Measurements from ENCODE around the gene KIF1A. TPM values are rescaled to one million over a fixed set of nuclear protein-coding genes. Genes with fewer than 3 reads are reported as not detected.
A peak's percentile ranks its signal among the peaks of the same experiment; 100 is the strongest.

KIF1A gene
- total RNA-seq, 1 donor from 2014 or later: 29.9 TPM

DNA sequence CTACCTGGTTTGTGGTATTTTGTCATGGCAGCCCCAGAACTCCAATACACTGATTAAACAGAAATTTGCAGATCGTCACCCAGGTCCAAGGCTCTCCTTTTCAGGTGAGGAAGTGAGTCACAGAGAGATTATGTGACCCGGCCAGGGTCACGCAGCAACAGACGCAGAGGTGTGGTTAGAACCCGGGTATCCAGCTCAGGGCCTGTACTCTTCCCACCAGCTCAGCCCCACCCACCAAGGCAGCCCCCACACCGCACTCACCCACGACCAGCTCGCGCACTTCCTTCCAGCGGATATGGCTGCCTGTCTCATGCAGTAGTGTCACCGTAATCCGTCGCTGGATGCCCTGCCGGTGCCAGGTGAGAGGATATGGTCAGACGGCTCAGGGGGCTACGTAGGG lies 80.2 kb downstream of the KIF1A start:
- TF ChIP-seq EZH2phosphoT487 (IDR thresholded peaks at IDR 0.05) (no peak), CTCF (IDR thresholded peaks at IDR 0.05) (no peak), EZH2 (IDR thresholded peaks at IDR 0.05) (no peak)
- Histone ChIP-seq H3K27ac (no peak overlapping the region), H2AFZ (replicated peaks) (no peak overlapping the region), H3K4me3 (no peak overlapping the region), H3K79me2 (ENCODE audit: low read depth) (no peaks in the 10 kb centered on the region), H3K4me1 (no peaks in the 10 kb centered on the region), H3F3A (ENCODE audit: low read depth) (no peaks in the 10 kb centered on the region), H3K4me2 (no peak overlapping the region), H3K9ac (no peak overlapping the region), H3K36me3 (no peaks in the 10 kb centered on the region), H4K20me1 (ENCODE audit: low read depth) (no peaks in the 10 kb centered on the region), H3K27me3 (no peaks in the 10 kb centered on the region), H3K9me3 (ENCODE audit: low read depth) (no peaks in the 10 kb centered on the region)
- Mint-ChIP-seq H3K36me3 (peaks cover 2% of the 10 kb centered on the region), H3K27me3 (ENCODE audit: insufficient read depth, low read depth) (peaks cover 7% of the 10 kb centered on the region), H3K9me3 (no peaks in the 10 kb centered on the region), H3K4me1 (no peaks in the 10 kb centered on the region), H3K27ac (peak overlapping the region; percentile 21), H3K4me3 (no peak overlapping the region)
- DNase-seq (ENCODE audit: low spot score): no peak

DNA sequence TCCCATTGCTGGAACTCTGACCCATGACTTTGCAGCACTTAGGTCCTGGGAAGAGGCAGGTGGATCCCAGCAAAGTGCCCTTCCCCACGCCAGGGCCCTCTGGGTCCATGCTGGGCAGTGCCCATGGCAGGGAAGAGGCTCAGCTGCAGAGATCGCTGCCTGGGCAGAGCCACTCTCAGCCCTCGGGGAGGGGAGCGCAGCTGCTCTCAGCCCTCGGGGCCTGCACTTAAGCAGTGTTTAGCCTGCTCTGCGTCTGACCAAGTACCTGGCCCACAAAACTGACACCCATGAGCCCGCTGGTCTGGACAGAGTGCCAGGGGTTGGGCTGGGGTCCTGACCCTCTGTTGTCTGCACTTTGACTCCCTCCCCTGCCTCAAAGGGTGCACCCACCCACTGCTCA lies 82.1 kb downstream of the KIF1A start:
- H3K9ac ChIP-seq: no peak overlapping the region
- Mint-ChIP-seq H3K9me3 (no peaks in the 10 kb centered on the region), H3K4me1 (no peaks in the 10 kb centered on the region), H3K27me3 (ENCODE audit: insufficient read depth, low read depth) (peaks cover 7% of the 10 kb centered on the region), H3K4me3 (no peak overlapping the region), H3K27ac (no peak overlapping the region), H3K36me3 (peaks cover 2% of the 10 kb centered on the region)
- no peak for DNase-seq (ENCODE audit: low spot score)
- H3K27me3 ChIP-seq: no peaks in the 10 kb centered on the region
- H3K4me1 ChIP-seq: no peaks in the 10 kb centered on the region
- H3K4me2 ChIP-seq: no peak overlapping the region
- H4K20me1 ChIP-seq (ENCODE audit: low read depth): no peaks in the 10 kb centered on the region
- H3K79me2 ChIP-seq (ENCODE audit: low read depth): no peaks in the 10 kb centered on the region
- no peak overlapping the region for H2AFZ ChIP-seq (replicated peaks)
- H3K36me3 ChIP-seq: no peaks in the 10 kb centered on the region
- H3F3A ChIP-seq (ENCODE audit: low read depth): no peaks in the 10 kb centered on the region
- TF ChIP-seq EZH2 (IDR thresholded peaks at IDR 0.05): no peak
- TF ChIP-seq CTCF (IDR thresholded peaks at IDR 0.05): no peak
- TF ChIP-seq EZH2phosphoT487 (IDR thresholded peaks at IDR 0.05): no peak
- no peak overlapping the region for H3K27ac ChIP-seq
- no peaks in the 10 kb centered on the region for H3K9me3 ChIP-seq (ENCODE audit: low read depth)
- no peak overlapping the region for H3K4me3 ChIP-seq

GRCh38 chr2:240737512-240737911 lies 82.5 kb downstream of the KIF1A start:
- no peaks in the 10 kb centered on the region for H3K79me2 ChIP-seq (ENCODE audit: low read depth)
- H3K4me3 Mint-ChIP-seq: peak overlapping the region; percentile 50
- H3F3A ChIP-seq (ENCODE audit: low read depth): no peaks in the 10 kb centered on the region
- peaks cover 2% of the 10 kb centered on the region for H3K36me3 Mint-ChIP-seq
- H3K4me3 ChIP-seq: no peak overlapping the region
- H3K27me3 ChIP-seq: no peaks in the 10 kb centered on the region
- H3K4me1 Mint-ChIP-seq: no peaks in the 10 kb centered on the region
- TF ChIP-seq CTCF (IDR thresholded peaks at IDR 0.05) (no peak), EZH2 (IDR thresholded peaks at IDR 0.05) (no peak), EZH2phosphoT487 (IDR thresholded peaks at IDR 0.05) (no peak)
- no peak overlapping the region for H2AFZ ChIP-seq (replicated peaks)
- no peaks in the 10 kb centered on the region for H3K9me3 Mint-ChIP-seq
- H4K20me1 ChIP-seq (ENCODE audit: low read depth): no peaks in the 10 kb centered on the region
- no peaks in the 10 kb centered on the region for H3K9me3 ChIP-seq (ENCODE audit: low read depth)
- no peak overlapping the region for H3K9ac ChIP-seq
- no peaks in the 10 kb centered on the region for H3K36me3 ChIP-seq
- H3K4me1 ChIP-seq: no peaks in the 10 kb centered on the region
- H3K27me3 Mint-ChIP-seq (ENCODE audit: insufficient read depth, low read depth): peaks cover 7% of the 10 kb centered on the region
- no peak for DNase-seq (ENCODE audit: low spot score)
- H3K27ac Mint-ChIP-seq: peak overlapping the region; percentile 74
- H3K4me2 ChIP-seq: no peak overlapping the region
- no peak overlapping the region for H3K27ac ChIP-seq
